ENCODE results near the gene ARHGAP27.
"Not testable (repeated sequence)": the region's sequence is repeated elsewhere in the genome, so short reads cannot be mapped to it uniquely, and the experiment has no call there.

ARHGAP27 gene

GRCh38 chr17:45361976-45362375, 70.7 kb downstream of the ARHGAP27 start:
- no peak for DNase-seq

DNA sequence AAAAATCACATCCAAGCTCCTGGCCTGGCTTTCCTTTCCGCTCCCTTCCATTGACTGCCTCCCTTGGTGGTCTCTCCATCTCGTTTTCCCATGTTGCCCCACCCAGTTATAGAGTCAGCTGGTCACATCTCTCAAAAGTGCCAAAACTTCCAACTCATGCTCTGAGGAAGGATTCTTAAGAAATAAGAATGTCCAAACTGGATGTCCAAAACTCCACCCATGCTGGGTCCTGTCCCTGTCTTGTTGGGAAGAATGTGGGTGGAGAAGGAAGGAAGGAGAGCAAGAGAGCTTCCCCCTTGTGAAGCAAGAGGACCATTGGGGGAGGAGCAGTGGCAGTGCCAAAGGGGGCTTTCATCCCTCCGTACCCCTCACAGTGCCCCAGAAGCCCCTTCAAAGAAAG, 71.2 kb downstream of the ARHGAP27 start:
- DNase-seq, result no peak

- no peak for DNase-seq
These were observed 75.2 kb downstream of the ARHGAP27 start for GRCh38 chr17:45357364-45357997.

DNA sequence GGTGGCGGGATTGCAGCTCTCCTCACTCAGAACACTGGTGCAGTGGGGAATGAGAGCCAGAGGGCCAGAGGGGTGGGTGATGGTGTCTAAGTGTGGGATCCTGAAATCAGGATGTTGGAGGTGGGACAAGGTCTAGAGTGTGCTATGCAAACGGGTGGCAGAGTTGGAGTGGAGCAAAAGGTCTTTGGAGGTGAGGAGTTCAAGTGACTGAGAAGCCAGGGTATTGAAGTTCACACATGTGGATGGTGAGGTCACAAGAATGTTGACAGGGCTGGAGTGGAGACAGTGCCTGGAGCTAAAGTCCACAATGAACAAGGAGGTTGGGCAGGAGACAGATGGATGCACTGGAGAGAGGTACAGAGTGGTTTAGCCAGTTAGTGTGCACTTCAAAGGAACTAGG, 77.6 kb downstream of the ARHGAP27 start:
- no peak for DNase-seq

DNA sequence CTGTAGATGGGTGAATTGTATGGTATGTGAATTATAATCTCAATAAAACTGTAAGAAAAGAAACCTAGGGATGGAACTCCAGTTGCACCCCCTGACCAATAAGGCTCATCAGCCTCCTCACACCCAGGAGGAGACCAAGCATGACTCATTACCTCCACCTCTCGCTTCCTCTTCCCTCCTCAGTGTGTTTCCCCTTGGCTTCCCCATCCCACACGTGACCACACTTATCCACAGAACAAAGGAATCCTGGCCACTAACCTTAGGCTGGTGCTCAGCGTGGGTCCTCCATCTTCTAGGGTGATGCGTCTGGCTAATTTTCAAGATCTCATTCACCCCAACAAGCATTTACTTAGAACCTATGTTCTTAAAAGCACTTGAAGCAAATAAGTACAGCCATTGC, 79.6 kb downstream of the ARHGAP27 start:
- DNase-seq, result peak; percentile 57

DNA sequence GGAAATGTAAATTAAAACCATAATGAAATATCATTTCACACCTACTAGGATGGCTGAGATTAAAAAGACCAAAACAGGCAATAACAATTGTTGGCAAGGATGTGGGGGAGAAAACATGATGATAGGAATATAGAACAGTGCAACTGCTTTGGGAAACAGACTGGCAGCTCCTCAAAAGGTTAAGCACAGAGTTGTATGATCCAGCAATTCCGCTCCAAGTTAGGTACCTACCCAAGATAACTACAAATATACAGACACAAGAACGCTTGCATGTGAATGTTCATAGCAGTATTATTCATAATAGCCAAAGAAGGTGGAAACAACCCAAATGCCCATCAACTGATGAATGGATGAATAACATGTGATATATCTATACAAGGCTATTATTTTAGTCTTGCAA, 80.8 kb downstream of the ARHGAP27 start:
- DNase-seq, result no peak

- no peak for DNase-seq
These were observed 85.2 kb downstream of the ARHGAP27 start for GRCh38 chr17:45347444-45347843.

GRCh38 chr17:45346216-45347015, 86.3 kb downstream of the ARHGAP27 start:
- DNase-seq, result no peak

- DNase-seq, result no peak
These were observed 87.0 kb downstream of the ARHGAP27 start for GRCh38 chr17:45345554-45346215.

GRCh38 chr17:45345246-45345553, 87.5 kb downstream of the ARHGAP27 start:
- no peak for DNase-seq

- not testable (repeated sequence) for DNase-seq
These were observed 88.6 kb downstream of the ARHGAP27 start for GRCh38 chr17:45343967-45344664.
